Body of pancreas (tissue), 4 donors: ENCODE measurements around the gene PNMA6F. TPM values are rescaled to one million over a fixed set of nuclear protein-coding genes. Genes with fewer than 3 reads are reported as not detected.

Experiments
- ATAC-seq: fragments of 150-250 bp; one replicate; pipeline ENCODE4 v1.9.1; 2016
- DNase-seq, 4 donors: peaks; one replicate each; pipeline ENCODE4 v3.0.0-alpha.2; 2019
- H3K27ac ChIP-seq, 4 donors: fragments of 200-600 bp; sonication (generic); 1 replicate in 3 of 4; 2 replicates in 1 of 4; pipeline versions ENCODE4 v1.5.1 to v1.6.1; 2016 to 2019; ENCODE audit warnings: mild to moderate bottlenecking in 1 of 4, mixed read lengths in 1 of 4, moderate library complexity in 1 of 4
- H3K27me3 ChIP-seq, 2 donors: fragments of 200-600 bp; sonication (generic); one replicate each; pipeline ENCODE4 v1.6.0; 2016; ENCODE audit warnings: mild to moderate bottlenecking in 1 of 2
- H3K36me3 ChIP-seq, 2 donors: fragments of 200-600 bp; sonication (generic); replicated peaks in 1 of 2; 2 replicates each; pipeline ENCODE4 v1.5.1; 2016; ENCODE audit warnings: low read depth in 2 of 2; ENCODE audit not compliant: insufficient read depth in 1 of 2
- H3K4me1 ChIP-seq: fragments of 200-600 bp; sonication (generic); one replicate; pipeline ENCODE4 v1.6.0; 2016
- H3K4me3 ChIP-seq, 2 donors: fragments of 200-600 bp; sonication (generic); 1 replicate in 1 of 2; 2 replicates in 1 of 2; pipeline ENCODE4 v1.5.1; 2016 to 2019
- H3K9me3 ChIP-seq, 3 donors: fragments of 200-600 bp; sonication (generic); 1 replicate in 2 of 3; 2 replicates in 1 of 3; pipeline ENCODE4 v1.5.1; 2016
- POLR2A ChIP-seq, 3 donors: fragments of 450-650 bp; IDR thresholded peaks; one replicate each; pipeline ENCODE4 v1.6.1; 2016; ENCODE audit warnings: antibody characterized with exemption in 3 of 3, mild to moderate bottlenecking in 2 of 3
- WGBS, 2 donors: methylation state at CpG; one replicate each; pipeline ENCODE4 v1.1.5; 2017; 5-methylcytosine and 5-hydroxymethylcytosine counted together
- intact Hi-C: fragments of 100-400 bp; cut with DNase I; formaldehyde crosslinking; loops from one replicate; pipeline ENCODE4 v1.15.1; 2023
- total RNA-seq, 2 donors: library from RNA; depleted of rRNA; stranded (reverse); fragments of >200 nt; gene quantifications; one replicate each; pipeline ENCODE4 v1.1.0, GENCODE V29; 2016
- TF ChIP-seq, protein P1 (sequence below), 7 experiments: fragments of 450-650 bp in 4 of 7; fragments of 200-600 bp in 3 of 7; sonication (generic) in 3 of 7; IDR thresholded peaks; one replicate each; pipeline ENCODE4 v1.5.1; 2016 to 2019; ENCODE audit warnings: antibody characterized with exemption in 7 of 7

Gene PNMA6F
- total RNA-seq, 2 donors from 2014 or later: not detected

DNA sequence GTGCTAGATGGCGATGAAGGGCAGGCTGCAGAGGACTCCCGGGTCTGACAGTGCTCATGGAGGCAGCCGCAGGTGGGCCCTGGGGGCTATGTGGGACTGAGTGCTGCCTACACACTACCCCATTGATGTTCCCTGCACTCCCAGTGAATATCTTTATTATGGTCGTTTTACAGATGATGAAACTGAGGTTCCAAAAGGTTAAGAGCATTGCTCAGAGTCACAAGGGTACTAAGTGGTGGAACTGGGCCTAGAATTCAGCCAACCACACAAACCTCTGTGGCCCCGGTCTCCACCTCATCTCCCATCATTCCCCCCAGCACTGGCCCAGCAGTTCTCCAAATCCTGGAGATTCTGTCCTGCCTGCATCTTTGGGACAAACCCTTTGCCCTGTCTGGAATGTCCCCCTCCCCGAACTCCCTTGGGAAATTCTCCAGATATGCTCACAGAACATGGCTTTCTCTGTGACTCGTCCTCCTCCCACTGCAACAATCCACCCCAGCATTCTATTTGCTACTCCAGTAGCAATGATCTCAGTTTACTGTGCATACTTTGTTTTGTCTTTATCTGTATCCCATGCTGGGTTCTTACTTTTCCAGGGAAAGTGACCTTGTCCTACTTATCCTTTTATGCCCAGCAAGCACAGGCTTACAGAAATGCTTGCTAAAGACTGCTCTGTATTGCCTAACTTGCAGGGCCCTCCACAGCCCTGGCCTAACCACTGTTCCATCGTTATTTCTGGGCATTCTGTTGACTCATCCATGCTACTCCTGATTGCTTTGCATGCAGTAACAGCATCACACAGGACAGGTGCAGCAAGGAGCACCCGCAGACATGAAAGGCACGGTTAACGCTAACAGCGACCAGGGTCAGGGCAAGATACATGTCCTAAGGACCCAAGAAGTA is 14.0 kb downstream of the PNMA6F start:
- no peaks in the 10 kb centered on the region for H3K27me3 ChIP-seq
- ATAC-seq (no peak), DNase-seq (no peak)
- intact Hi-C loops: no loop called here
- no peaks in the 10 kb centered on the region for H3K4me1 ChIP-seq
- H3K9me3 ChIP-seq: no peaks in the 10 kb centered on the region
- no peaks in the 10 kb centered on the region for H3K36me3 ChIP-seq
- H3K27ac ChIP-seq: no peak overlapping the region
- no peak overlapping the region for H3K4me3 ChIP-seq
- TF ChIP-seq POLR2A (IDR thresholded peaks at IDR 0.05): no peak
- 30 to 62% methylated on average over 4 to 11 of the region's 12 CpGs for WGBS, 2 donors

DNA sequence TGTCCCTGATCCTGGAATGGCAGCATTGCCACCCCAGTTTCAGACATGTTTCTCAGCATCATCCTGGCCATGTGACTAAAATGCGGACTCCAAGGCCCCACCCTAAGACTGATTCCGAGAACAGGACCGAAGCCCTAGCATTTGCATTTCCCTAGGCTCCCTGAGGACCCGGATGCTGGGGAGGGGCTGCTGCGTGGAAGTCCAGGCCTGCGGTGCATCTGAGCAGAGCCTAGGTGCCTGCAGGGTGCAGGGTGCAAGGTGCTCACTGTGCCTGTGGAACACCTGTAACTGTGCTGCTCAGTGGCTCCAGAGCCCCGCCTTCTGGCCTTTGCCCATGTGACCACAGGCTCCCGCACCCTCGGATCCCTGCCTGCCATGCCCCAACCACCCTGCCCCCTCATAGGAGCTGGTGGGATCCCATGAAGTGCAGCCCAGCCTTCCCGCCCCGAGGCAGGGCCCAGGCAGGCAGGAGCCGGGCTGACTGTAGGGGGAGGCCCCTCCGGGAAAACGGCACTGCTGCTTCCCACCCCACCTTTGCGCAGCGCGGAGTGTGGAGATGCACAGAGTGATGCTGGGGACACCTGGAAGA is 14.9 kb downstream of the PNMA6F start:
- DNase-seq (no peak), ATAC-seq (no peak)
- no peaks in the 10 kb centered on the region for H3K27me3 ChIP-seq
- no peaks in the 10 kb centered on the region for H3K36me3 ChIP-seq
- WGBS, 2 donors: 79% methylated on average over 17 of the region's 17 CpGs; no CpG with 5 or more reads in 1 of the 2 donors
- H3K4me3 ChIP-seq: no peak overlapping the region
- H3K4me1 ChIP-seq: no peaks in the 10 kb centered on the region
- H3K9me3 ChIP-seq: no peaks in the 10 kb centered on the region
- no peak overlapping the region for H3K27ac ChIP-seq
- TF ChIP-seq POLR2A (IDR thresholded peaks at IDR 0.05): no peak
- TF ChIP-seq, protein P1, sequence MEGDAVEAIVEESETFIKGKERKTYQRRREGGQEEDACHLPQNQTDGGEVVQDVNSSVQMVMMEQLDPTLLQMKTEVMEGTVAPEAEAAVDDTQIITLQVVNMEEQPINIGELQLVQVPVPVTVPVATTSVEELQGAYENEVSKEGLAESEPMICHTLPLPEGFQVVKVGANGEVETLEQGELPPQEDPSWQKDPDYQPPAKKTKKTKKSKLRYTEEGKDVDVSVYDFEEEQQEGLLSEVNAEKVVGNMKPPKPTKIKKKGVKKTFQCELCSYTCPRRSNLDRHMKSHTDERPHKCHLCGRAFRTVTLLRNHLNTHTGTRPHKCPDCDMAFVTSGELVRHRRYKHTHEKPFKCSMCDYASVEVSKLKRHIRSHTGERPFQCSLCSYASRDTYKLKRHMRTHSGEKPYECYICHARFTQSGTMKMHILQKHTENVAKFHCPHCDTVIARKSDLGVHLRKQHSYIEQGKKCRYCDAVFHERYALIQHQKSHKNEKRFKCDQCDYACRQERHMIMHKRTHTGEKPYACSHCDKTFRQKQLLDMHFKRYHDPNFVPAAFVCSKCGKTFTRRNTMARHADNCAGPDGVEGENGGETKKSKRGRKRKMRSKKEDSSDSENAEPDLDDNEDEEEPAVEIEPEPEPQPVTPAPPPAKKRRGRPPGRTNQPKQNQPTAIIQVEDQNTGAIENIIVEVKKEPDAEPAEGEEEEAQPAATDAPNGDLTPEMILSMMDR (IDR thresholded peaks at IDR 0.05): no peak
- intact Hi-C loops: no loop called here

DNA sequence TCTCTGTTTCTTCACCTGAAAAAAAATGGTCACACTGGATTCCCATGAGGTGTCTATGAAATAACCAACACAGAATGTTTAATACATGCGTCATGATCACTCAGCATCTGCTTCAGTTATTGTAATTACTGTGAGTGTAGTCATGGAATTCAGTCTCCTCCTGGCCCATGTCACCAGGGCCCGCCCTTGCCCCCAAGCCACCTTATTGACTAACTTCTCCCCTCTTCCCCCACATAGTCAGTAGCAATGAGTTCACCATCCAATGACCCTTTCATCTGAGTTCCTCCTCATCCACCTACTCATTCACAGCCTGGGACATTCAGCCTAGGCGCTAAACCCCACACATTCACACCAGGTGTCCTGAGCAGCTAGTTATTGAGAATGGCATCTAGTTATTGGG is 15.6 kb downstream of the PNMA6F start:
- DNase-seq (no peak), ATAC-seq (no peak)
- no peaks in the 10 kb centered on the region for H3K36me3 ChIP-seq
- TF ChIP-seq, protein P1 (IDR thresholded peaks at IDR 0.05): no peak
- no peak for TF ChIP-seq POLR2A (IDR thresholded peaks at IDR 0.05)
- H3K27ac ChIP-seq: no peak overlapping the region
- H3K27me3 ChIP-seq: no peaks in the 10 kb centered on the region
- intact Hi-C loops: no loop called here
- WGBS, 2 donors: 85 to 93% methylated on average over 3 of the region's 3 CpGs
- no peaks in the 10 kb centered on the region for H3K9me3 ChIP-seq
- H3K4me1 ChIP-seq: no peaks in the 10 kb centered on the region
- H3K4me3 ChIP-seq: no peak overlapping the region

DNA sequence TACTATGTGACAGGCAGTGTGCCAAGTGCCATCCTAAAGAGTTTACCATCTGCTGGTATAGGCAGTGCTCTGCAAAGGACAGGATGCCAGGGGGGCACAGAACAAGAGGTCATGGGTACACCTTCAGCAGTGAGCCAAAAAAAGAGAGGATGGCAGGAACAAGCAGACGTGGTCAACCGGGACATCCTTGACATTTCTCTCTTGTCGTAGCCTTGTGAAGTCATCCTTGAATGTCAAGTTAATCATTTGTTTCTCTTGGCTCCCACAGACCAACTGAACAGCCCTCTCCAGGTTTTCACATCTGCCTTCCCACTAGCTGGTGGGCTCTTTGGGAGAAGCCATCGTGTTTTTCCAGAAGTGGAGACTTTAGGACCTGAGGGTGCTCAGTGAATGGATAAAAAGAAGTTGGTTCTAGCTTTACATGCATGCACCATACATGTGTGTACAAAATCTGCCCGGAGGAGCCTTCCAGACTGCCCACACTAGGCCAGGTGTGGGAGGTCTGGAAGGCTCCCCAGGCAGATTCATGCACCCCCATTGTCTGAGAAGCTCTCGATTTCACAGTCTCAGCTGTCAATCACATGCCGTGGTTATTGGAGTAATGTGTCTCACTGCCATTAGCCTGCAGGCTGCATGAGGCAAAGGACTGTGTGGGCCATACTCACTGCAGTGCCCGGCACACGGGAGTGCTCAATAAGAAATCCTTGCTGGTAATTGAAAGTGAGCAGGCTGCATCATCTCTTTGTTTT is 16.4 kb downstream of the PNMA6F start:
- no peaks in the 10 kb centered on the region for H3K36me3 ChIP-seq
- intact Hi-C loops: no loop called here
- H3K4me1 ChIP-seq: no peaks in the 10 kb centered on the region
- no peak for TF ChIP-seq POLR2A (IDR thresholded peaks at IDR 0.05)
- TF ChIP-seq, protein P1 (IDR thresholded peaks at IDR 0.05): no peak
- H3K4me3 ChIP-seq: no peak overlapping the region
- H3K27me3 ChIP-seq: no peaks in the 10 kb centered on the region
- DNase-seq (no peak), ATAC-seq (no peak)
- 29 to 59% methylated on average over 3 to 5 of the region's 9 CpGs for WGBS, 2 donors
- no peak overlapping the region for H3K27ac ChIP-seq
- H3K9me3 ChIP-seq: no peaks in the 10 kb centered on the region
